ENCODE measurements around the gene NPFF. TPM values are rescaled to one million over a fixed set of nuclear protein-coding genes. Genes with fewer than 3 reads are reported as not detected.
"Not testable (repeated sequence)": the region's sequence is repeated elsewhere in the genome, so short reads cannot be mapped to it uniquely, and the experiment has no call there.

Gene NPFF
- total RNA-seq, 1 donor from 2014 or later = not detected

GRCh38 chr12:53481939-53482586 lies 25.2 kb downstream of the NPFF start:
- intact Hi-C loops (cut with DNase I) = no loop called here

GRCh38 chr12:53481458-53481857 lies 25.8 kb downstream of the NPFF start:
- H3K9me3 ChIP-seq; intact Hi-C loops (cut with DNase I); H3K4me3 ChIP-seq; H3K27me3 ChIP-seq; H3K27ac ChIP-seq; DNase-seq (ENCODE audit: extremely low spot score in 2 of 2): not testable (repeated sequence)
- H3K4me1 ChIP-seq = peaks cover 44% of the 10 kb centered on the region
- peaks cover 0 to 87% of the 10 kb centered on the region in 2 donors for H3K36me3 ChIP-seq

More at GRCh38 chr12:53481939-53482586, 25.2 kb downstream of the NPFF start:
- H3K27me3 ChIP-seq = no peaks in the 10 kb centered on the region
- no peak overlapping the region for H3K27ac ChIP-seq
- H3K9me3 ChIP-seq = no peaks in the 10 kb centered on the region
- no peak for TF ChIP-seq POLR2AphosphoS5 (IDR thresholded peaks at IDR 0.05; ENCODE audit: insufficient read depth in 1 of 2, low read depth in 1 of 2)
- no peak for TF ChIP-seq CTCF (IDR thresholded peaks at IDR 0.05)
- no peak for TF ChIP-seq POLR2A (IDR thresholded peaks at IDR 0.05)
- peaks cover 38% of the 10 kb centered on the region for H3K4me1 ChIP-seq
- H3K36me3 ChIP-seq = peaks cover 0 to 81% of the 10 kb centered on the region in 2 donors
- DNase-seq (ENCODE audit: extremely low spot score in 2 of 2) = no peak
- no peak overlapping the region for H3K4me3 ChIP-seq

- H3K27me3 ChIP-seq = no peaks in the 10 kb centered on the region
- H3K9me3 ChIP-seq = no peaks in the 10 kb centered on the region
- H3K4me1 ChIP-seq = peaks cover 49% of the 10 kb centered on the region
- H3K4me3 ChIP-seq = no peak overlapping the region
- peaks cover 0 to 91% of the 10 kb centered on the region in 2 donors for H3K36me3 ChIP-seq
- intact Hi-C loops (cut with DNase I) = no loop called here
- no peak for DNase-seq (ENCODE audit: extremely low spot score in 2 of 2)
- H3K27ac ChIP-seq = no peak overlapping the region
- TF ChIP-seq POLR2AphosphoS5 (IDR thresholded peaks at IDR 0.05; ENCODE audit: insufficient read depth in 1 of 2, low read depth in 1 of 2) (no peak), POLR2A (IDR thresholded peaks at IDR 0.05) (no peak), CTCF (IDR thresholded peaks at IDR 0.05) (no peak)
Observed at GRCh38 chr12:53480491-53481442, 26.5 kb downstream of the NPFF start.

GRCh38 chr12:53479331-53479730 lies 28.0 kb downstream of the NPFF start:
- no peaks in the 10 kb centered on the region for H3K27me3 ChIP-seq
- no peak for TF ChIP-seq POLR2AphosphoS5 (IDR thresholded peaks at IDR 0.05; ENCODE audit: insufficient read depth in 1 of 2, low read depth in 1 of 2)
- TF ChIP-seq CTCF (IDR thresholded peaks at IDR 0.05) = no peak
- TF ChIP-seq POLR2A (IDR thresholded peaks at IDR 0.05) = no peak
- intact Hi-C loops (cut with DNase I) = no loop called here
- peaks cover 58% of the 10 kb centered on the region for H3K4me1 ChIP-seq
- H3K9me3 ChIP-seq = no peaks in the 10 kb centered on the region
- H3K36me3 ChIP-seq = peaks cover 0 to 91% of the 10 kb centered on the region in 2 donors
- DNase-seq (ENCODE audit: extremely low spot score in 2 of 2) = no peak
- H3K4me3 ChIP-seq = no peak overlapping the region
- no peak overlapping the region for H3K27ac ChIP-seq

- intact Hi-C loops (cut with DNase I) = no loop called here
- Histone ChIP-seq H3K27me3 (no peaks in the 10 kb centered on the region), H3K9me3 (no peaks in the 10 kb centered on the region), H3K27ac (no peak overlapping the region), H3K4me1 (peaks cover 58% of the 10 kb centered on the region), H3K4me3 (no peak overlapping the region), H3K36me3 (peaks cover 0 to 96% of the 10 kb centered on the region in 2 donors)
- DNase-seq (ENCODE audit: extremely low spot score in 2 of 2) = no peak
- TF ChIP-seq POLR2A (IDR thresholded peaks at IDR 0.05) (no peak), CTCF (IDR thresholded peaks at IDR 0.05) (no peak), POLR2AphosphoS5 (IDR thresholded peaks at IDR 0.05; ENCODE audit: insufficient read depth in 1 of 2, low read depth in 1 of 2) (no peak)
Observed at GRCh38 chr12:53478865-53479264, 28.4 kb downstream of the NPFF start.
